ENCODE results near the gene GPR39.

- no peak for TF ChIP-seq CTCF (IDR thresholded peaks at IDR 0.05)
- TF ChIP-seq POLR2A (IDR thresholded peaks at IDR 0.05): no peak
Observed at GRCh38 chr2:132417430-132418035, 928 bp downstream of the GPR39 start.

Data from thyroid gland (tissue), 4 donors.